Measurements from ENCODE around the gene TNFSF11.

Gene TNFSF11

DNA sequence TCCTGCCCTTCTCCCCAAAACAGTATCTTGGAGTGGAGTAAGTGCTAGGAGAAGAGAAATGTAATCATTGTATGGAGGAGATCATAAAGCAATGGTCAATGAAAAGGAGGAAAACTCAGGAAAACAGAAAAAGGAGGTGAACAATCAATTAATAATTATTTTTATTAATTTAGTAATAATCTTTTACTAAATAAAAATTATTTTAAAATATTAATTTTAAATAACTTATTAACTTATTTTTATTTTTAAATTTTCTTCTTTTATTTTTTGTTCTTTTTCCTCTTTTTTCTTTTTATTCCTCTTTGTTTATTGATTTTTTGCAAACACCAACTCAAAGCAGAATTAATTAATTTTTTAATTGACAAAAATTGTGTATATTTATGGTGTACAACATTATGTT lies 80.3 kb downstream of the TNFSF11 start:
- no peak for DNase-seq (ENCODE audit: low spot score)

DNA sequence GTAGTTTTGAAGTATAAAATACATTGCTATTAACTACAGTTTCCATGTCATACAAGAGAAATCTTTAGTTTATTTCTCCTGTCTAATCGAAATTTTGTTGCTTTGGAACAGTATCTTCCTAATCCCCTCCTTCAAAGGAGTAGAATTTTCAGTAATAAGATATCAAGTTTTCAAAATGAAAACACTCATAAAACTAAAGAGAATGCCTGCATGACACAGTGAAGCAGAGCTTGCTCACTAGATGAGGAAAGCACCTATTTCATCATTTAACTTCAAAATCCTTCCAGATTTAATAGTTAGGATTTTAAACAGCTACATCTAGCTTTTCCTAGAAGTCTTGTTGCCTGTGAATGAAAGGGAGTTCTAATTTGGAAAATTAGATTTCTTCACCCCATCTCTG lies 80.8 kb downstream of the TNFSF11 start:
- no peak for DNase-seq (ENCODE audit: low spot score)

DNA sequence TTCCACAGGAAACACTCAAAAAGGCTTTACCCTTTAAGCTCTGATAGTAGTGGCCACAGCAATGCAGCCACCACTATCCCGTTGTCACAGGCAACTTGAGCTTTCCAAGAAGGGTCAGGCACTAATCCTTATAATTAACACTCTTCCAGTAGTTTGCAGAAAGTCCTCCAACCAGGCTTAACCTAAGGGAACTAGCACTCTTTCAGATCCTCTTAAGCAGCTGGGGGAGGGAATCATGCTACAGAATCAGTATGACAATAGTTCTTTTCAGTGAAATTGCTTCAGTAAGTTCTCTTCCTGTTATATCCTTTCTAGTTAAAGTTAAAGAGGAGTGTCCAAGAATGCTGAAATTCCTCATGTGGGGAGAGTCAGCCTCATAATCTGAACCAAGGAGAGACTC lies 82.2 kb downstream of the TNFSF11 start:
- no peak for DNase-seq (ENCODE audit: low spot score)

DNA sequence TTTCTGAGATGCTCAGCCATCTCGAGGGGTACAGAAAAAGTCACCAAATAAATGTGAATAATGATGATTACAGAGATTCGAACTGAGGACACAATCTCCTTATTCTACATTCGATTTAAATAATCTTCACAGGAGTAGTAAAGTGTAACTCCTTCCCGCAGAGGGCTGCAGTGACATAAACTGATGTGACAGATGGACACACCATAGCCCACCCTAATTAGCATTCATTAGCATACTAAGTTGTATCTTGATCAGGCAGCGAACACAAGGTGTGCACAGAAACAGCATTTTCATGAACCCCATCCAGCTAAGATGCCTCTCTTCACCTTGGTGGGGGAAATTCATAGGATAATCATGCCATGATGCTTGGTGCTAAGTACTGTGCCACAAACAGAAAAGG lies 83.0 kb downstream of the TNFSF11 start:
- no peak for DNase-seq (ENCODE audit: low spot score)

All from AG08396 (cell line).